Lower leg skin (tissue), 3 donors: ENCODE results near the gene KRTAP9-6.
"Not testable (repeated sequence)": the region's sequence is repeated elsewhere in the genome, so short reads cannot be mapped to it uniquely, and the experiment has no call there.

Experiments used
- POLR2A ChIP-seq, 2 donors: fragments of 450-650 bp; IDR thresholded peaks; one replicate each; pipeline ENCODE4 v1.6.1; 2016 to 2017; ENCODE audit warnings: antibody characterized with exemption in 2 of 2, mild to moderate bottlenecking in 1 of 2, moderate library complexity in 1 of 2
- TF ChIP-seq, protein P1 (sequence below), 3 donors: fragments of 450-650 bp; IDR thresholded peaks; one replicate each; pipeline ENCODE4 v1.5.1; 2016; ENCODE audit warnings: antibody characterized with exemption in 3 of 3, mild to moderate bottlenecking in 3 of 3, moderate library complexity in 2 of 3

DNA sequence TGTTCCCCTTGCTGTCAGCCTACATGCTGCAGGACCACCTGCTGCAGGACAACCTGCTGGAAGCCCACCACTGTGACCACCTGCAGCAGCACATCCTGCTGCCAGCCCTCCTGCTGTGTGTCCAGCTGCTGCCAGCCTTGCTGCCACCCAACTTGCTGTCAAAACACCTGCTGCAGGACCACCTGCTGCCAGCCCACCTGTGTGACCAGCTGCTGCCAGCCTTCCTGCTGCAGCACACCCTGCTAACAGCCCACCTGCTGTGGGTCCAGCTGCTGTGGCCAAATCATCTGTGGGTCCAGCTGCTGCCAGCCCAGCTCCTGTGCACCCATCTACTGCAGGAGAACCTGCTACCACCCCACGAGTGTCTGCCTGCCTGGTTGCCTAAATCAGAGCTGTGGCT is 6.1 kb downstream of the KRTAP9-6 start:
- TF ChIP-seq, protein P1, sequence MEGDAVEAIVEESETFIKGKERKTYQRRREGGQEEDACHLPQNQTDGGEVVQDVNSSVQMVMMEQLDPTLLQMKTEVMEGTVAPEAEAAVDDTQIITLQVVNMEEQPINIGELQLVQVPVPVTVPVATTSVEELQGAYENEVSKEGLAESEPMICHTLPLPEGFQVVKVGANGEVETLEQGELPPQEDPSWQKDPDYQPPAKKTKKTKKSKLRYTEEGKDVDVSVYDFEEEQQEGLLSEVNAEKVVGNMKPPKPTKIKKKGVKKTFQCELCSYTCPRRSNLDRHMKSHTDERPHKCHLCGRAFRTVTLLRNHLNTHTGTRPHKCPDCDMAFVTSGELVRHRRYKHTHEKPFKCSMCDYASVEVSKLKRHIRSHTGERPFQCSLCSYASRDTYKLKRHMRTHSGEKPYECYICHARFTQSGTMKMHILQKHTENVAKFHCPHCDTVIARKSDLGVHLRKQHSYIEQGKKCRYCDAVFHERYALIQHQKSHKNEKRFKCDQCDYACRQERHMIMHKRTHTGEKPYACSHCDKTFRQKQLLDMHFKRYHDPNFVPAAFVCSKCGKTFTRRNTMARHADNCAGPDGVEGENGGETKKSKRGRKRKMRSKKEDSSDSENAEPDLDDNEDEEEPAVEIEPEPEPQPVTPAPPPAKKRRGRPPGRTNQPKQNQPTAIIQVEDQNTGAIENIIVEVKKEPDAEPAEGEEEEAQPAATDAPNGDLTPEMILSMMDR (IDR thresholded peaks at IDR 0.05) = not testable (repeated sequence)
- not testable (repeated sequence) for TF ChIP-seq POLR2A (IDR thresholded peaks at IDR 0.05)
